ENCODE data around the gene PNPLA7. TPM values are rescaled to one million over a fixed set of nuclear protein-coding genes. Genes with fewer than 3 reads are reported as not detected.

PNPLA7 gene
- total and polyA plus RNA-seq, 2 of the 13 experiments (the other 11 are each of a cell fraction or from before 2014, with no cell fraction given), result 0.42 to 1.5 TPM

DNA sequence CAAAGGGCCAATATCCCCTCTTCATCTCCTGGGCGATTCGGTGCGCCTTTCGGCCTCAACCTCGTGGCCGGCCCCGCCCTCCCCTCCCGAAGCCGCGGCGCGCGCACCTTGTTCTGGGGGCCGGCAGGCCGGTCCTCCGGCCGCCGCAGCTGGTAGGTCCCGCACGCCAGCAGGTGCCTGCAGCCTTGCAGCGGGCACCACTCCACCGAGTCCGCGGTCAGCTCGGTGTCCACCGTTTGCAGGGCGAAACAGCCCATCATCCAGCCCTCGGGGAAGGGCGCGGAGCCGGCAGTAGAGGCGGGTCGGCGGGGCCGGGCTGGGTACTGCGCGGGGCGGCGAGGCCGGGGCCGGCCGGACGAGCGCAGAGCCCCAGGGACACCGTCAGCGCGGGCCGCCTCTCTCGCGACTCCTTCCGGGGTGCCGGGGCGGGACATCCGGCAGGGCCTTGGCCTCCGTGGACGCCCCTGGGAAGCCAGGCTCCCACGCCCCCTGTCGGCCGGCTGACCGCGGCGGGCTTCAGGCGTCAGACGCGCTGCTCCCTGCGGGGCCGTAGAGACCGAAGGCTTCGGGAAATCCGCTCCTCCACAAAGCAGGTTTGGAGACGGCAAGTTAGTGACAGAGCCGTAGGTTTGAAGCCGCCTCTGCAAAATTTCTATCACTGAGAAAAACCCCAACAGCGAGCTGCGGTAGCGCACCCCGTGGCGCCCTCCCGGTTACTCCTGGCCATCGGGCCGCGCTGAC, 28.5 kb upstream of the PNPLA7 start, which contains the start of gene DPH7 (continued):
- TF ChIP-seq FOXA1 (IDR thresholded peaks at IDR 0.05), result no peak
- TF ChIP-seq FOXA1 (CRISPR knock-in tag; IDR thresholded peaks at IDR 0.05), result 0 out of 2 replicates have a peak, but pooled peaks have one; percentile 12
- TF ChIP-seq FOXM1 (CRISPR knock-in tag; IDR thresholded peaks at IDR 0.05), result 0 out of 2 replicates have a peak, but pooled peaks have one; percentile 24
- TF ChIP-seq, protein P1, sequence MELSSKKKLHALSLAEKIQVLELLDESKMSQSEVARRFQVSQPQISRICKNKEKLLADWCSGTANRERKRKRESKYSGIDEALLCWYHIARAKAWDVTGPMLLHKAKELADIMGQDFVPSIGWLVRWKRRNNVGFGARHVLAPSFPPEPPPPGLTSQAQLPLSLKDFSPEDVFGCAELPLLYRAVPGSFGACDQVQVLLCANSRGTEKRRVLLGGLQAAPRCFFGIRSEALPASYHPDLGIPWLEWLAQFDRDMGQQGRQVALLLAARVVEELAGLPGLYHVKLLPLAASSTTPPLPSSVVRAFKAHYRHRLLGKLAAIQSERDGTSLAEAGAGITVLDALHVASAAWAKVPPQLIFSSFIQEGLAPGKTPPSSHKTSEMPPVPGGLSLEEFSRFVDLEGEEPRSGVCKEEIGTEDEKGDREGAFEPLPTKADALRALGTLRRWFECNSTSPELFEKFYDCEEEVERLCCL (CRISPR knock-in tag; IDR thresholded peaks at IDR 0.05; ENCODE audit: borderline replicate concordance), result no peak
- TF ChIP-seq RXRB (CRISPR knock-in tag; IDR thresholded peaks at IDR 0.05; ENCODE audit: borderline replicate concordance), result 0 out of 2 replicates have a peak, but pooled peaks have one; percentile 47
- TF ChIP-seq, protein P2, sequence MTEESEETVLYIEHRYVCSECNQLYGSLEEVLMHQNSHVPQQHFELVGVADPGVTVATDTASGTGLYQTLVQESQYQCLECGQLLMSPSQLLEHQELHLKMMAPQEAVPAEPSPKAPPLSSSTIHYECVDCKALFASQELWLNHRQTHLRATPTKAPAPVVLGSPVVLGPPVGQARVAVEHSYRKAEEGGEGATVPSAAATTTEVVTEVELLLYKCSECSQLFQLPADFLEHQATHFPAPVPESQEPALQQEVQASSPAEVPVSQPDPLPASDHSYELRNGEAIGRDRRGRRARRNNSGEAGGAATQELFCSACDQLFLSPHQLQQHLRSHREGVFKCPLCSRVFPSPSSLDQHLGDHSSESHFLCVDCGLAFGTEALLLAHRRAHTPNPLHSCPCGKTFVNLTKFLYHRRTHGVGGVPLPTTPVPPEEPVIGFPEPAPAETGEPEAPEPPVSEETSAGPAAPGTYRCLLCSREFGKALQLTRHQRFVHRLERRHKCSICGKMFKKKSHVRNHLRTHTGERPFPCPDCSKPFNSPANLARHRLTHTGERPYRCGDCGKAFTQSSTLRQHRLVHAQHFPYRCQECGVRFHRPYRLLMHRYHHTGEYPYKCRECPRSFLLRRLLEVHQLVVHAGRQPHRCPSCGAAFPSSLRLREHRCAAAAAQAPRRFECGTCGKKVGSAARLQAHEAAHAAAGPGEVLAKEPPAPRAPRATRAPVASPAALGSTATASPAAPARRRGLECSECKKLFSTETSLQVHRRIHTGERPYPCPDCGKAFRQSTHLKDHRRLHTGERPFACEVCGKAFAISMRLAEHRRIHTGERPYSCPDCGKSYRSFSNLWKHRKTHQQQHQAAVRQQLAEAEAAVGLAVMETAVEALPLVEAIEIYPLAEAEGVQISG (CRISPR knock-in tag; IDR thresholded peaks at IDR 0.05), result peak; percentile 100
- 0 out of 2 replicates have a peak, but pooled peaks have one; percentile 21 for TF ChIP-seq TP53 (CRISPR knock-in tag; conservative IDR thresholded peaks at IDR 0.05)
- no peak for TF ChIP-seq ZFP36 (IDR thresholded peaks at IDR 0.05; ENCODE audit: borderline replicate concordance, low read depth, low read length, partially characterized antibody)
- TF ChIP-seq ZZZ3 (CRISPR knock-in tag; IDR thresholded peaks at IDR 0.05; ENCODE audit: borderline replicate concordance), result no peak; the same call in 1 of the 2 replicates
- TF ChIP-seq ZNF354B (CRISPR knock-in tag; IDR thresholded peaks at IDR 0.05), result no peak
- TF ChIP-seq ZNF343 (CRISPR knock-in tag; IDR thresholded peaks at IDR 0.05), result no peak
- TF ChIP-seq DR1 (CRISPR knock-in tag; IDR thresholded peaks at IDR 0.05), result peak; percentile 49
- TF ChIP-seq, protein P3, sequence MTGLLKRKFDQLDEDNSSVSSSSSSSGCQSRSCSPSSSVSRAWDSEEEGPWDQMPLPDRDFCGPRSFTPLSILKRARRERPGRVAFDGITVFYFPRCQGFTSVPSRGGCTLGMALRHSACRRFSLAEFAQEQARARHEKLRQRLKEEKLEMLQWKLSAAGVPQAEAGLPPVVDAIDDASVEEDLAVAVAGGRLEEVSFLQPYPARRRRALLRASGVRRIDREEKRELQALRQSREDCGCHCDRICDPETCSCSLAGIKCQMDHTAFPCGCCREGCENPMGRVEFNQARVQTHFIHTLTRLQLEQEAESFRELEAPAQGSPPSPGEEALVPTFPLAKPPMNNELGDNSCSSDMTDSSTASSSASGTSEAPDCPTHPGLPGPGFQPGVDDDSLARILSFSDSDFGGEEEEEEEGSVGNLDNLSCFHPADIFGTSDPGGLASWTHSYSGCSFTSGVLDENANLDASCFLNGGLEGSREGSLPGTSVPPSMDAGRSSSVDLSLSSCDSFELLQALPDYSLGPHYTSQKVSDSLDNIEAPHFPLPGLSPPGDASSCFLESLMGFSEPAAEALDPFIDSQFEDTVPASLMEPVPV (CRISPR knock-in tag; IDR thresholded peaks at IDR 0.05), result 0 out of 2 replicates have a peak, but pooled peaks have one; percentile 29
- TF ChIP-seq ARNTL (CRISPR knock-in tag; IDR thresholded peaks at IDR 0.05), result no peak
- TF ChIP-seq ZNF724P (CRISPR knock-in tag; IDR thresholded peaks at IDR 0.05; ENCODE audit: borderline replicate concordance), result no peak
- TF ChIP-seq SP140L (CRISPR knock-in tag; IDR thresholded peaks at IDR 0.05; ENCODE audit: borderline replicate concordance), result peak; percentile 42; the same call in 1 of the 2 replicates
- no peak for TF ChIP-seq NR2F2 (IDR thresholded peaks at IDR 0.05; ENCODE audit: borderline replicate concordance, low read depth)
- TF ChIP-seq STAT5B (CRISPR knock-in tag; IDR thresholded peaks at IDR 0.05), result no peak
- TF ChIP-seq, protein P4, sequence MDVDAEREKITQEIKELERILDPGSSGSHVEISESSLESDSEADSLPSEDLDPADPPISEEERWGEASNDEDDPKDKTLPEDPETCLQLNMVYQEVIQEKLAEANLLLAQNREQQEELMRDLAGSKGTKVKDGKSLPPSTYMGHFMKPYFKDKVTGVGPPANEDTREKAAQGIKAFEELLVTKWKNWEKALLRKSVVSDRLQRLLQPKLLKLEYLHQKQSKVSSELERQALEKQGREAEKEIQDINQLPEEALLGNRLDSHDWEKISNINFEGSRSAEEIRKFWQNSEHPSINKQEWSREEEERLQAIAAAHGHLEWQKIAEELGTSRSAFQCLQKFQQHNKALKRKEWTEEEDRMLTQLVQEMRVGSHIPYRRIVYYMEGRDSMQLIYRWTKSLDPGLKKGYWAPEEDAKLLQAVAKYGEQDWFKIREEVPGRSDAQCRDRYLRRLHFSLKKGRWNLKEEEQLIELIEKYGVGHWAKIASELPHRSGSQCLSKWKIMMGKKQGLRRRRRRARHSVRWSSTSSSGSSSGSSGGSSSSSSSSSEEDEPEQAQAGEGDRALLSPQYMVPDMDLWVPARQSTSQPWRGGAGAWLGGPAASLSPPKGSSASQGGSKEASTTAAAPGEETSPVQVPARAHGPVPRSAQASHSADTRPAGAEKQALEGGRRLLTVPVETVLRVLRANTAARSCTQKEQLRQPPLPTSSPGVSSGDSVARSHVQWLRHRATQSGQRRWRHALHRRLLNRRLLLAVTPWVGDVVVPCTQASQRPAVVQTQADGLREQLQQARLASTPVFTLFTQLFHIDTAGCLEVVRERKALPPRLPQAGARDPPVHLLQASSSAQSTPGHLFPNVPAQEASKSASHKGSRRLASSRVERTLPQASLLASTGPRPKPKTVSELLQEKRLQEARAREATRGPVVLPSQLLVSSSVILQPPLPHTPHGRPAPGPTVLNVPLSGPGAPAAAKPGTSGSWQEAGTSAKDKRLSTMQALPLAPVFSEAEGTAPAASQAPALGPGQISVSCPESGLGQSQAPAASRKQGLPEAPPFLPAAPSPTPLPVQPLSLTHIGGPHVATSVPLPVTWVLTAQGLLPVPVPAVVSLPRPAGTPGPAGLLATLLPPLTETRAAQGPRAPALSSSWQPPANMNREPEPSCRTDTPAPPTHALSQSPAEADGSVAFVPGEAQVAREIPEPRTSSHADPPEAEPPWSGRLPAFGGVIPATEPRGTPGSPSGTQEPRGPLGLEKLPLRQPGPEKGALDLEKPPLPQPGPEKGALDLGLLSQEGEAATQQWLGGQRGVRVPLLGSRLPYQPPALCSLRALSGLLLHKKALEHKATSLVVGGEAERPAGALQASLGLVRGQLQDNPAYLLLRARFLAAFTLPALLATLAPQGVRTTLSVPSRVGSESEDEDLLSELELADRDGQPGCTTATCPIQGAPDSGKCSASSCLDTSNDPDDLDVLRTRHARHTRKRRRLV (CRISPR knock-in tag; IDR thresholded peaks at IDR 0.05), result no peak

Data from HepG2 (cell line).